HEK293 (cell line): ENCODE measurements around the gene ZXDB.

Source experiments
- CTCF ChIP-seq: fragments of 450-650 bp; formaldehyde crosslinking; IDR thresholded peaks from 2 replicates; pipeline ENCODE4 v1.5.1; 2016; ENCODE audit warnings: missing biosample characterization, missing genetic modification characterization
- YY1 ChIP-seq: fragments of 450-650 bp; formaldehyde crosslinking; IDR thresholded peaks from 2 replicates; pipeline ENCODE4 v1.5.1; 2018; ENCODE audit warnings: missing biosample characterization, missing genetic modification characterization
- ZFP41 ChIP-seq: fragments of 450-650 bp; formaldehyde crosslinking; IDR thresholded peaks from 2 replicates; pipeline ENCODE4 v1.5.1; 2016; ENCODE audit warnings: missing biosample characterization, missing genetic modification characterization, borderline replicate concordance
- ZNF473 ChIP-seq: fragments of 450-650 bp; formaldehyde crosslinking; IDR thresholded peaks from 2 replicates; pipeline ENCODE4 v1.5.1; 2017; ENCODE audit warnings: missing biosample characterization, missing genetic modification characterization
- ZNF510 ChIP-seq: fragments of 450-650 bp; formaldehyde crosslinking; IDR thresholded peaks from 2 replicates; pipeline ENCODE4 v1.5.1; 2018; ENCODE audit warnings: mild to moderate bottlenecking, missing genetic modification characterization, missing biosample characterization; ENCODE audit not compliant: insufficient replicate concordance
- ZNF585B ChIP-seq: fragments of 450-650 bp; formaldehyde crosslinking; IDR thresholded peaks from 2 replicates; pipeline ENCODE4 v1.5.1; 2016; ENCODE audit warnings: missing biosample characterization, missing genetic modification characterization
- ZNF639 ChIP-seq: fragments of 450-650 bp; formaldehyde crosslinking; IDR thresholded peaks from 2 replicates; pipeline ENCODE4 v1.5.1; 2016; ENCODE audit warnings: missing biosample characterization, missing genetic modification characterization

GRCh38 chrX:57640674-57641016, 48.8 kb downstream of the ZXDB start:
- TF ChIP-seq YY1 (tag by site-specific recombination): no peak
- TF ChIP-seq ZFP41 (tag by site-specific recombination): no peak
- TF ChIP-seq CTCF (tag by site-specific recombination): no peak
- TF ChIP-seq ZNF639 (tag by site-specific recombination): no peak
- no peak for TF ChIP-seq ZNF473 (tag by site-specific recombination)
- TF ChIP-seq ZNF510 (tag by site-specific recombination): no peak
- no peak for TF ChIP-seq ZNF585B (tag by site-specific recombination)
